ENCODE measurements around the gene NFIA.

DNA sequence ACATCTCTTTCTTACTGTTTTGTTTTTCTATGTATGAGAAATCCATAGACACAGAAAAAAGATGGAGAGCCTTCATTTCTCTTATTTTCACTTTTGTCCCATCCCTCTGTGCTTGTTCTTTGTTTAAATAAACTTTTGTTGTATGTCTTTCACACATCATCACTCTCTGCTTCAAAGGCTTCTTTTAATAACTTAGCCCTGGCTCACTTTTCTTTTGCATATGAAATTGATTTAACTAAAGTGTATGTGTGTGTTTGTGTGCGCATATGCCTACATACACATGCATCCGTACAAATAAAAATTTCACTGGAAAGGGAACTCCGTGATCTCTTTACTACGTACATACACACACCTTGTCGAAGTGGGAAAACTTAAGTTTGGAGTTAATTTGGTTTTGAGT, 168.6 kb downstream of the NFIA start:
- TF ChIP-seq U2AF1 (optimal IDR thresholded peaks at IDR 0.05; ENCODE audit: low read depth, low read length) (no peak), FOS (IDR thresholded peaks at IDR 0.05; ENCODE audit: extremely low read depth, insufficient read length) (no peak), TEAD2 (tag; IDR thresholded peaks at IDR 0.05) (no peak), MAZ (CRISPR knock-in tag; conservative IDR thresholded peaks at IDR 0.05 in 1 of 2, IDR thresholded peaks at IDR 0.05 in 1 of 2) (no peak), JUND (IDR thresholded peaks at IDR 0.05; ENCODE audit: borderline replicate concordance, low read depth, low read length) (no peak), JUND (tag; IDR thresholded peaks at IDR 0.05; ENCODE audit: borderline replicate concordance, low read depth, low read length) (no peak), NBN (IDR thresholded peaks at IDR 0.05; ENCODE audit: low read depth) (no peak), ZKSCAN3 (CRISPR knock-in tag; IDR thresholded peaks at IDR 0.05) (no peak), HLTF (IDR thresholded peaks at IDR 0.05) (no peak), MYC (IDR thresholded peaks at IDR 0.05; ENCODE audit: low read depth, low read length) (no peak), MYC (CRISPR knock-in tag; IDR thresholded peaks at IDR 0.05; ENCODE audit: borderline replicate concordance, low read depth) (no peak)
- TF ChIP-seq, protein P1, sequence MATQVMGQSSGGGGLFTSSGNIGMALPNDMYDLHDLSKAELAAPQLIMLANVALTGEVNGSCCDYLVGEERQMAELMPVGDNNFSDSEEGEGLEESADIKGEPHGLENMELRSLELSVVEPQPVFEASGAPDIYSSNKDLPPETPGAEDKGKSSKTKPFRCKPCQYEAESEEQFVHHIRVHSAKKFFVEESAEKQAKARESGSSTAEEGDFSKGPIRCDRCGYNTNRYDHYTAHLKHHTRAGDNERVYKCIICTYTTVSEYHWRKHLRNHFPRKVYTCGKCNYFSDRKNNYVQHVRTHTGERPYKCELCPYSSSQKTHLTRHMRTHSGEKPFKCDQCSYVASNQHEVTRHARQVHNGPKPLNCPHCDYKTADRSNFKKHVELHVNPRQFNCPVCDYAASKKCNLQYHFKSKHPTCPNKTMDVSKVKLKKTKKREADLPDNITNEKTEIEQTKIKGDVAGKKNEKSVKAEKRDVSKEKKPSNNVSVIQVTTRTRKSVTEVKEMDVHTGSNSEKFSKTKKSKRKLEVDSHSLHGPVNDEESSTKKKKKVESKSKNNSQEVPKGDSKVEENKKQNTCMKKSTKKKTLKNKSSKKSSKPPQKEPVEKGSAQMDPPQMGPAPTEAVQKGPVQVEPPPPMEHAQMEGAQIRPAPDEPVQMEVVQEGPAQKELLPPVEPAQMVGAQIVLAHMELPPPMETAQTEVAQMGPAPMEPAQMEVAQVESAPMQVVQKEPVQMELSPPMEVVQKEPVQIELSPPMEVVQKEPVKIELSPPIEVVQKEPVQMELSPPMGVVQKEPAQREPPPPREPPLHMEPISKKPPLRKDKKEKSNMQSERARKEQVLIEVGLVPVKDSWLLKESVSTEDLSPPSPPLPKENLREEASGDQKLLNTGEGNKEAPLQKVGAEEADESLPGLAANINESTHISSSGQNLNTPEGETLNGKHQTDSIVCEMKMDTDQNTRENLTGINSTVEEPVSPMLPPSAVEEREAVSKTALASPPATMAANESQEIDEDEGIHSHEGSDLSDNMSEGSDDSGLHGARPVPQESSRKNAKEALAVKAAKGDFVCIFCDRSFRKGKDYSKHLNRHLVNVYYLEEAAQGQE (IDR thresholded peaks at IDR 0.05; ENCODE audit: borderline replicate concordance) = no peak
- TF ChIP-seq, protein P1 (CRISPR knock-in tag; IDR thresholded peaks at IDR 0.05; ENCODE audit: low read depth) = no peak
